RWPE2 (cell line): ENCODE results near the gene SPECC1.
A peak's percentile ranks its signal among the peaks of the same experiment; 100 is the strongest.

Source experiments
- ATAC-seq: fragments of 200-7000 bp; cut with Tn5 transposase; 3 replicates; pipeline ENCODE4 v1.9.1; 2021; ENCODE audit warnings: low read depth
- DNase-seq: peaks from one replicate; pipeline ENCODE4 v3.0.0-alpha.2; 2020; ENCODE audit warnings: low spot score
- H3K27ac ChIP-seq: fragments of 450-650 bp; 2 replicates; pipeline ENCODE4 v1.5.1; 2017; ENCODE audit warnings: mild to moderate bottlenecking; ENCODE audit not compliant: poor library complexity, severe bottlenecking
- H3K27me3 ChIP-seq: fragments of 250-450 bp; sonication (Bioruptor Pico); 2 replicates; pipeline ENCODE4 v1.5.1; 2021; ENCODE audit warnings: mild to moderate bottlenecking, moderate library complexity; ENCODE audit not compliant: insufficient read depth, poor library complexity, severe bottlenecking
- H3K36me3 ChIP-seq: fragments of 250-450 bp; sonication (Bioruptor Pico); 2 replicates; pipeline ENCODE4 v1.5.1; 2020; ENCODE audit warnings: low read depth, mild to moderate bottlenecking, moderate library complexity
- H3K4me1 ChIP-seq: fragments of 250-450 bp; sonication (Bioruptor Pico); 2 replicates; pipeline ENCODE4 v1.5.1; 2021; ENCODE audit warnings: mild to moderate bottlenecking, moderate library complexity; ENCODE audit not compliant: insufficient read depth, poor library complexity, severe bottlenecking
- H3K4me3 ChIP-seq: fragments of 250-450 bp; sonication (Bioruptor Pico); 2 replicates; pipeline ENCODE4 v1.5.1; 2021; ENCODE audit warnings: mild to moderate bottlenecking, moderate library complexity; ENCODE audit not compliant: severe bottlenecking
- H3K9me3 ChIP-seq: fragments of 250-450 bp; sonication (Bioruptor Pico); 2 replicates; pipeline ENCODE4 v1.5.1; 2021; ENCODE audit warnings: mild to moderate bottlenecking, moderate library complexity; ENCODE audit not compliant: severe bottlenecking
- TF ChIP-seq, protein P1 (sequence below): fragments of 450-650 bp; IDR thresholded peaks from one replicate; pipeline ENCODE4 v1.5.1; 2017; ENCODE audit warnings: mild to moderate bottlenecking, moderate library complexity; ENCODE audit not compliant: poor library complexity, severe bottlenecking

The SPECC1 gene

DNA sequence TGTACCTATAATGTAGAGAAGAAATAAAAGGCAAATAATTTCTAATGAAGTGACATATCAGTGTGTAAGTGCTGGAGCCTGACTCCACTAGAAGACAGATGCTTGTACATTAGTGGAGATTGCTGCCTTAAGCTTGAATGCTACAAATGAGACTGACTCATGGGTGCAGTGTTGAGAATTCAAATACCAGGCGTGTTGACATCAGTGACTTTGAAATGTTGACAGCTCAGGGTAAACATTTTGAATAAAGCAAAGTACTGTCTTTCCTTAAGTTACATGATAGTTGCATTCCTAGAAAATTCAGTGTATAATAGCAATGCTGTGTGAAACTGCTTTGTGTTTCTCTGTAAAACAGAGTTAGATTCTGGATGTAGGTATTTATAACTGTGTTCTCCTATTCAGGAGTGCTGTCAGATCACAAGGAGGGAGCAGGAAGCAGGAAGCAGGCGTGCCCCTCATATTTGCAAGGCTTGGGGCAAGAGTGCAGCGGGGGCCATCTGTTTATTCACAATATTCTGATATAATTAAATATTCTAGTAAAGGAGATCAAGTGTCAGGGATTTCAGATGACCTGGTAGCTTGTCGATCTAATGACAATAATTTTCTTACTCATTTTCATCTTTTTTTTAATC, 119.0 kb downstream of the SPECC1 start:
- Histone ChIP-seq H3K27ac (no peak overlapping the region), H3K4me1 (no peaks in the 10 kb centered on the region), H3K9me3 (no peaks in the 10 kb centered on the region), H3K4me3 (no peak overlapping the region), H3K27me3 (no peaks in the 10 kb centered on the region), H3K36me3 (no peaks in the 10 kb centered on the region)
- TF ChIP-seq, protein P1, sequence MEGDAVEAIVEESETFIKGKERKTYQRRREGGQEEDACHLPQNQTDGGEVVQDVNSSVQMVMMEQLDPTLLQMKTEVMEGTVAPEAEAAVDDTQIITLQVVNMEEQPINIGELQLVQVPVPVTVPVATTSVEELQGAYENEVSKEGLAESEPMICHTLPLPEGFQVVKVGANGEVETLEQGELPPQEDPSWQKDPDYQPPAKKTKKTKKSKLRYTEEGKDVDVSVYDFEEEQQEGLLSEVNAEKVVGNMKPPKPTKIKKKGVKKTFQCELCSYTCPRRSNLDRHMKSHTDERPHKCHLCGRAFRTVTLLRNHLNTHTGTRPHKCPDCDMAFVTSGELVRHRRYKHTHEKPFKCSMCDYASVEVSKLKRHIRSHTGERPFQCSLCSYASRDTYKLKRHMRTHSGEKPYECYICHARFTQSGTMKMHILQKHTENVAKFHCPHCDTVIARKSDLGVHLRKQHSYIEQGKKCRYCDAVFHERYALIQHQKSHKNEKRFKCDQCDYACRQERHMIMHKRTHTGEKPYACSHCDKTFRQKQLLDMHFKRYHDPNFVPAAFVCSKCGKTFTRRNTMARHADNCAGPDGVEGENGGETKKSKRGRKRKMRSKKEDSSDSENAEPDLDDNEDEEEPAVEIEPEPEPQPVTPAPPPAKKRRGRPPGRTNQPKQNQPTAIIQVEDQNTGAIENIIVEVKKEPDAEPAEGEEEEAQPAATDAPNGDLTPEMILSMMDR = no peak
- ATAC-seq (peak; percentile 40; the same call in 1 of the 3 replicates), DNase-seq (no peak)

GRCh38 chr17:20133517-20133916, 124.4 kb downstream of the SPECC1 start:
- Histone ChIP-seq H3K27me3 (no peaks in the 10 kb centered on the region), H3K36me3 (no peaks in the 10 kb centered on the region), H3K9me3 (no peaks in the 10 kb centered on the region), H3K27ac (no peak overlapping the region), H3K4me1 (no peaks in the 10 kb centered on the region), H3K4me3 (no peak overlapping the region)
- TF ChIP-seq, protein P1 = no peak
- ATAC-seq (no peak), DNase-seq (no peak)

- H3K9me3 ChIP-seq = no peaks in the 10 kb centered on the region
- no peak overlapping the region for H3K4me3 ChIP-seq
- no peaks in the 10 kb centered on the region for H3K36me3 ChIP-seq
- ATAC-seq = no peak
- no peaks in the 10 kb centered on the region for H3K27me3 ChIP-seq
- peaks cover 3% of the 10 kb centered on the region for H3K4me1 ChIP-seq
- TF ChIP-seq, protein P1 = no peak
- H3K27ac ChIP-seq = no peak overlapping the region
- DNase-seq = no peak
Measured at GRCh38 chr17:20141198-20141972, 132.2 kb downstream of the SPECC1 start.

DNA sequence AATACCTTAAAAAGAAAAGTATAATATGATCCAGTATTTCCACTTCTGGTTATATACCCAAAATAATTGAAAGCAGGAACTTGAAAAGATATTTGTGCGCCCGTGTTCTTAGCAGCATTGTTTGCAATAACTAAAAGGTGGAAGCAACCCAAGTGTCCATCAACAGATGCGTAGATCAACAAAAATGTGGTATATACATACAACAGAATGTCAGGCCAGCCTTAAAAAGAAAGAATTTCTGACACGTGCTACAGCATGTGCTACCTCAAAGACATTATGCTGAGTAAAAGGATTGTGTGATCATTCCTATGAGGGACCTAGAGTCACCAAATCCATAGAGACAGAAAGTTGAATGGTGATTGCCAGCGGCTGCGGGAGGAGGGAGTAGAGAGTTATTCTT, 133.1 kb downstream of the SPECC1 start:
- DNase-seq = no peak
- Histone ChIP-seq H3K27ac (no peak overlapping the region), H3K4me1 (peaks cover 3% of the 10 kb centered on the region), H3K9me3 (no peaks in the 10 kb centered on the region), H3K4me3 (no peak overlapping the region), H3K36me3 (no peaks in the 10 kb centered on the region), H3K27me3 (no peaks in the 10 kb centered on the region)
- TF ChIP-seq, protein P1 = no peak
- ATAC-seq = no peak

DNA sequence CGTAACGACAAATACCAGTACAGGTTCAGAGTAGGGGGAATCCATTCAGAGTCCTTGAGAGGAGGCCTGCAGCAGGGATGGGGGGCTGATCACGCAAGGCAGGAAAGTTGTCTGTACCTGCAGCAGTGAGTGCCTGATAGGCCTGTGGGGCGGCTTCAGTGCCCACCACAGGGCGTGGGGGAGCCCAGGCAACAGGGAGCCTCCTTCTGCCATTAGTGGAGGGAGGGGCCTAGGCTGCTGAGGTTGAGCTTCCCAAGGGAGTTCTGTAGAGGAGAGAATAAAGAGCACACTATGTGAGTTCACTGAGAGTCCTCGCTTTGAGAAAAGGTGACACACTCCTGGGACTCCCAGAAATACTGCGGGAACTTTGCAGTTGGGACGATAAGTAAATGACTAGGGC, 134.6 kb downstream of the SPECC1 start:
- H3K4me1 ChIP-seq = peaks cover 3% of the 10 kb centered on the region
- ATAC-seq (no peak), DNase-seq (no peak)
- no peaks in the 10 kb centered on the region for H3K9me3 ChIP-seq
- H3K4me3 ChIP-seq = no peak overlapping the region
- no peaks in the 10 kb centered on the region for H3K27me3 ChIP-seq
- TF ChIP-seq, protein P1 = no peak
- no peaks in the 10 kb centered on the region for H3K36me3 ChIP-seq
- no peak overlapping the region for H3K27ac ChIP-seq
